Body of pancreas (tissue), 4 donors: ENCODE data around the gene CFDP1. TPM values are rescaled to one million over a fixed set of nuclear protein-coding genes. Genes with fewer than 3 reads are reported as not detected.

Source experiments
- ATAC-seq: fragments of 150-250 bp; one replicate; pipeline ENCODE4 v1.9.1; 2016
- DNase-seq, 4 donors: peaks; one replicate each; pipeline ENCODE4 v3.0.0-alpha.2; 2019
- H3K27ac ChIP-seq, 4 donors: fragments of 200-600 bp; sonication (generic); 1 replicate in 3 of 4; 2 replicates in 1 of 4; pipeline versions ENCODE4 v1.5.1 to v1.6.1; 2016 to 2019; ENCODE audit warnings: mild to moderate bottlenecking in 1 of 4, mixed read lengths in 1 of 4, moderate library complexity in 1 of 4
- H3K27me3 ChIP-seq, 2 donors: fragments of 200-600 bp; sonication (generic); one replicate each; pipeline ENCODE4 v1.6.0; 2016; ENCODE audit warnings: mild to moderate bottlenecking in 1 of 2
- H3K36me3 ChIP-seq, 2 donors: fragments of 200-600 bp; sonication (generic); replicated peaks in 1 of 2; 2 replicates each; pipeline ENCODE4 v1.5.1; 2016; ENCODE audit warnings: low read depth in 2 of 2; ENCODE audit not compliant: insufficient read depth in 1 of 2
- H3K4me1 ChIP-seq: fragments of 200-600 bp; sonication (generic); one replicate; pipeline ENCODE4 v1.6.0; 2016
- H3K4me3 ChIP-seq, 2 donors: fragments of 200-600 bp; sonication (generic); 1 replicate in 1 of 2; 2 replicates in 1 of 2; pipeline ENCODE4 v1.5.1; 2016 to 2019
- H3K9me3 ChIP-seq, 3 donors: fragments of 200-600 bp; sonication (generic); 1 replicate in 2 of 3; 2 replicates in 1 of 3; pipeline ENCODE4 v1.5.1; 2016
- CTCF ChIP-seq, 7 experiments: fragments of 450-650 bp in 4 of 7; fragments of 200-600 bp in 3 of 7; sonication (generic) in 3 of 7; IDR thresholded peaks; one replicate each; pipeline ENCODE4 v1.5.1; 2016 to 2019; ENCODE audit warnings: antibody characterized with exemption in 7 of 7
- POLR2A ChIP-seq, 3 donors: fragments of 450-650 bp; IDR thresholded peaks; one replicate each; pipeline ENCODE4 v1.6.1; 2016; ENCODE audit warnings: antibody characterized with exemption in 3 of 3, mild to moderate bottlenecking in 2 of 3
- WGBS, 2 donors: methylation state at CpG; one replicate each; pipeline ENCODE4 v1.1.5; 2017; 5-methylcytosine and 5-hydroxymethylcytosine counted together
- intact Hi-C: fragments of 100-400 bp; cut with DNase I; formaldehyde crosslinking; loops from one replicate; pipeline ENCODE4 v1.15.1; 2023
- total RNA-seq, 2 donors: library from RNA; depleted of rRNA; stranded (reverse); fragments of >200 nt; gene quantifications; one replicate each; pipeline ENCODE4 v1.1.0, GENCODE V29; 2016

Gene CFDP1
- total RNA-seq, 2 donors from 2014 or later, result 34.0 to 65.3 TPM

GRCh38 chr16:75322740-75323139 lies 110.6 kb downstream of the CFDP1 start:
- H3K36me3 ChIP-seq, result no peaks in the 10 kb centered on the region
- no peak for DNase-seq
- H3K9me3 ChIP-seq, result no peaks in the 10 kb centered on the region
- intact Hi-C loops, result no loop called here
- H3K4me3 ChIP-seq, result no peak overlapping the region
- no peaks in the 10 kb centered on the region for H3K27me3 ChIP-seq
- no peak for ATAC-seq
- peaks cover 10% of the 10 kb centered on the region for H3K4me1 ChIP-seq
- TF ChIP-seq POLR2A (IDR thresholded peaks at IDR 0.05), result no peak
- no peak for TF ChIP-seq CTCF (IDR thresholded peaks at IDR 0.05)
- no peak overlapping the region for H3K27ac ChIP-seq
- WGBS, 2 donors, result 56 to 63% methylated on average over 3 of the region's 3 CpGs

GRCh38 chr16:75320435-75320834 lies 112.9 kb downstream of the CFDP1 start:
- H3K36me3 ChIP-seq, result no peaks in the 10 kb centered on the region
- intact Hi-C loops, result no loop called here
- no peaks in the 10 kb centered on the region for H3K9me3 ChIP-seq
- WGBS, 2 donors, result 23 to 48% methylated on average over 3 of the region's 3 CpGs
- TF ChIP-seq CTCF (IDR thresholded peaks at IDR 0.05), result no peak
- no peak for TF ChIP-seq POLR2A (IDR thresholded peaks at IDR 0.05)
- ATAC-seq (no peak), DNase-seq (peak in 1 of 4 donors; percentile 39)
- H3K4me1 ChIP-seq, result peaks cover 16% of the 10 kb centered on the region
- H3K27ac ChIP-seq, result no peak overlapping the region
- no peaks in the 10 kb centered on the region for H3K27me3 ChIP-seq
- no peak overlapping the region for H3K4me3 ChIP-seq

- H3K27ac ChIP-seq, result no peak overlapping the region
- no peaks in the 10 kb centered on the region for H3K36me3 ChIP-seq
- intact Hi-C loops, result no loop called here
- ATAC-seq (no peak), DNase-seq (no peak)
- peaks cover 16% of the 10 kb centered on the region for H3K4me1 ChIP-seq
- TF ChIP-seq POLR2A (IDR thresholded peaks at IDR 0.05), result no peak
- no peak for TF ChIP-seq CTCF (IDR thresholded peaks at IDR 0.05)
- WGBS, 2 donors, result 77 to 79% methylated on average over 13 of the region's 13 CpGs
- H3K9me3 ChIP-seq, result no peaks in the 10 kb centered on the region
- no peaks in the 10 kb centered on the region for H3K27me3 ChIP-seq
- no peak overlapping the region for H3K4me3 ChIP-seq
Measured at GRCh38 chr16:75319513-75320411, 113.5 kb downstream of the CFDP1 start.

- no peak for DNase-seq
- peak overlapping the region in 1 of 4 donors; percentile 61 for H3K27ac ChIP-seq
- WGBS, 2 donors, result 92 to 98% methylated on average over 3 of the region's 3 CpGs
- TF ChIP-seq CTCF (IDR thresholded peaks at IDR 0.05), result no peak
- no peak for TF ChIP-seq POLR2A (IDR thresholded peaks at IDR 0.05)
- H3K4me1 ChIP-seq, result peaks cover 16% of the 10 kb centered on the region
- no peaks in the 10 kb centered on the region for H3K36me3 ChIP-seq
- no peaks in the 10 kb centered on the region for H3K27me3 ChIP-seq
- intact Hi-C loops, result no loop called here
- H3K9me3 ChIP-seq, result no peaks in the 10 kb centered on the region
- no peak overlapping the region for H3K4me3 ChIP-seq
- no peak for ATAC-seq
Measured at GRCh38 chr16:75318737-75319136, 114.6 kb downstream of the CFDP1 start.

GRCh38 chr16:75317532-75317931 lies 115.8 kb downstream of the CFDP1 start:
- intact Hi-C loops, result no loop called here
- H3K27me3 ChIP-seq, result no peaks in the 10 kb centered on the region
- no peaks in the 10 kb centered on the region for H3K36me3 ChIP-seq
- H3K9me3 ChIP-seq, result no peaks in the 10 kb centered on the region
- DNase-seq, result no peak
- no peak for TF ChIP-seq POLR2A (IDR thresholded peaks at IDR 0.05)
- no peak for TF ChIP-seq CTCF (IDR thresholded peaks at IDR 0.05)
- peak overlapping the region in 3 of 4 donors; percentile 27 to 61 (median 27) for H3K27ac ChIP-seq
- peaks cover 16% of the 10 kb centered on the region for H3K4me1 ChIP-seq
- WGBS, 2 donors, result 72 to 86% methylated on average over 4 of the region's 4 CpGs
- ATAC-seq, result no peak
- no peak overlapping the region for H3K4me3 ChIP-seq
